HL-60 (cell line): ENCODE results near the gene KCNQ5.

Experiments used
- GABPA ChIP-seq: IDR thresholded peaks from 2 replicates; pipeline ENCODE4 v1.6.1; 2012; ENCODE audit warnings: low read depth
- POLR2AphosphoS5 ChIP-seq: IDR thresholded peaks from 2 replicates; pipeline ENCODE4 v1.6.1; 2012; ENCODE audit warnings: low read depth
- SPI1 ChIP-seq: IDR thresholded peaks from 2 replicates; pipeline ENCODE4 v1.6.1; 2012; ENCODE audit warnings: low read depth, mild to moderate bottlenecking, borderline replicate concordance
- TF ChIP-seq, protein P1 (sequence below): IDR thresholded peaks from one replicate; pipeline ENCODE4 v1.5.1; 2011; ENCODE audit warnings: low read length, control low read depth, inconsistent platforms; ENCODE audit not compliant: insufficient read depth
- TF ChIP-seq, protein P2 (sequence below): IDR thresholded peaks from 2 replicates; pipeline ENCODE4 v1.6.1; 2012; ENCODE audit warnings: low read depth; ENCODE audit not compliant: insufficient replicate concordance

DNA sequence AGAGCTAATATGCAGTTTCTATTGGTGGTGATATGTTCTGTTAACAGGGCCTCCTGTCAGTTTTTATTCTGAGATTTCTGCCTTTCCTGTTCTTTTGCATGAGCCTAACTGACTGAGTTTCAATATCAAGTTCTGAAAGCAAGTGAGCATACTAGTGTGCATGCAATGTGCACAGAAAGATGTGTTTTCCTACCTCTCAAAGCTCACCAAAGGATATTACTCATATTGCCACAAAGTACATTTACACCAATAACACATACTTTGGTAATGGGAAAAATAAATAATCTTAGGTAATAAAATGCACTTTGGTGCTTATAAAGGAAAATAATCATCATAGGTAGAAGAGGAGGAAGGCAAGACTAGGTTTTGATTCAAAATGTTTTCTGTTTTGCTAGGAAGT lies 408.4 kb downstream of the KCNQ5 start:
- TF ChIP-seq, protein P1, sequence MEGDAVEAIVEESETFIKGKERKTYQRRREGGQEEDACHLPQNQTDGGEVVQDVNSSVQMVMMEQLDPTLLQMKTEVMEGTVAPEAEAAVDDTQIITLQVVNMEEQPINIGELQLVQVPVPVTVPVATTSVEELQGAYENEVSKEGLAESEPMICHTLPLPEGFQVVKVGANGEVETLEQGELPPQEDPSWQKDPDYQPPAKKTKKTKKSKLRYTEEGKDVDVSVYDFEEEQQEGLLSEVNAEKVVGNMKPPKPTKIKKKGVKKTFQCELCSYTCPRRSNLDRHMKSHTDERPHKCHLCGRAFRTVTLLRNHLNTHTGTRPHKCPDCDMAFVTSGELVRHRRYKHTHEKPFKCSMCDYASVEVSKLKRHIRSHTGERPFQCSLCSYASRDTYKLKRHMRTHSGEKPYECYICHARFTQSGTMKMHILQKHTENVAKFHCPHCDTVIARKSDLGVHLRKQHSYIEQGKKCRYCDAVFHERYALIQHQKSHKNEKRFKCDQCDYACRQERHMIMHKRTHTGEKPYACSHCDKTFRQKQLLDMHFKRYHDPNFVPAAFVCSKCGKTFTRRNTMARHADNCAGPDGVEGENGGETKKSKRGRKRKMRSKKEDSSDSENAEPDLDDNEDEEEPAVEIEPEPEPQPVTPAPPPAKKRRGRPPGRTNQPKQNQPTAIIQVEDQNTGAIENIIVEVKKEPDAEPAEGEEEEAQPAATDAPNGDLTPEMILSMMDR, result no peak
- no peak for TF ChIP-seq POLR2AphosphoS5
- TF ChIP-seq, protein P2, sequence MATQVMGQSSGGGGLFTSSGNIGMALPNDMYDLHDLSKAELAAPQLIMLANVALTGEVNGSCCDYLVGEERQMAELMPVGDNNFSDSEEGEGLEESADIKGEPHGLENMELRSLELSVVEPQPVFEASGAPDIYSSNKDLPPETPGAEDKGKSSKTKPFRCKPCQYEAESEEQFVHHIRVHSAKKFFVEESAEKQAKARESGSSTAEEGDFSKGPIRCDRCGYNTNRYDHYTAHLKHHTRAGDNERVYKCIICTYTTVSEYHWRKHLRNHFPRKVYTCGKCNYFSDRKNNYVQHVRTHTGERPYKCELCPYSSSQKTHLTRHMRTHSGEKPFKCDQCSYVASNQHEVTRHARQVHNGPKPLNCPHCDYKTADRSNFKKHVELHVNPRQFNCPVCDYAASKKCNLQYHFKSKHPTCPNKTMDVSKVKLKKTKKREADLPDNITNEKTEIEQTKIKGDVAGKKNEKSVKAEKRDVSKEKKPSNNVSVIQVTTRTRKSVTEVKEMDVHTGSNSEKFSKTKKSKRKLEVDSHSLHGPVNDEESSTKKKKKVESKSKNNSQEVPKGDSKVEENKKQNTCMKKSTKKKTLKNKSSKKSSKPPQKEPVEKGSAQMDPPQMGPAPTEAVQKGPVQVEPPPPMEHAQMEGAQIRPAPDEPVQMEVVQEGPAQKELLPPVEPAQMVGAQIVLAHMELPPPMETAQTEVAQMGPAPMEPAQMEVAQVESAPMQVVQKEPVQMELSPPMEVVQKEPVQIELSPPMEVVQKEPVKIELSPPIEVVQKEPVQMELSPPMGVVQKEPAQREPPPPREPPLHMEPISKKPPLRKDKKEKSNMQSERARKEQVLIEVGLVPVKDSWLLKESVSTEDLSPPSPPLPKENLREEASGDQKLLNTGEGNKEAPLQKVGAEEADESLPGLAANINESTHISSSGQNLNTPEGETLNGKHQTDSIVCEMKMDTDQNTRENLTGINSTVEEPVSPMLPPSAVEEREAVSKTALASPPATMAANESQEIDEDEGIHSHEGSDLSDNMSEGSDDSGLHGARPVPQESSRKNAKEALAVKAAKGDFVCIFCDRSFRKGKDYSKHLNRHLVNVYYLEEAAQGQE, result no peak
- no peak for TF ChIP-seq GABPA
- no peak for TF ChIP-seq SPI1
